SK-N-SH treated with all-trans-retinoic acid at 6 μM for 48 hours (cell line): Measurements from ENCODE around the gene SPEM1.

Experiments
- CREB5 ChIP-seq: fragments of 250-450 bp; sonication (Bioruptor Pico); IDR thresholded peaks from 2 replicates; pipeline ENCODE4 v1.5.1; 2020; ENCODE audit warnings: low read depth, mild to moderate bottlenecking, moderate library complexity
- PATZ1 ChIP-seq: fragments of 250-450 bp; sonication (Bioruptor Pico); IDR thresholded peaks from 2 replicates; pipeline ENCODE4 v1.8.0; 2020; ENCODE audit warnings: mild to moderate bottlenecking, moderate library complexity, borderline replicate concordance
- PPARA ChIP-seq: fragments of 250-450 bp; sonication (Bioruptor Pico); IDR thresholded peaks from 2 replicates; pipeline ENCODE4 v1.5.0; 2020; ENCODE audit warnings: mild to moderate bottlenecking, borderline replicate concordance
- RARB ChIP-seq: fragments of 250-450 bp; sonication (Bioruptor Pico); IDR thresholded peaks from 2 replicates; pipeline ENCODE4 v1.8.0; 2021; ENCODE audit warnings: mild to moderate bottlenecking, moderate library complexity
- ZFP3 ChIP-seq: fragments of 250-450 bp; sonication (Bioruptor Pico); IDR thresholded peaks from 2 replicates; pipeline ENCODE4 v1.5.0; 2020; ENCODE audit warnings: mild to moderate bottlenecking, moderate library complexity
- ZFP30 ChIP-seq: fragments of 450-650 bp; formaldehyde crosslinking; IDR thresholded peaks from 2 replicates; pipeline ENCODE4 v1.5.0; 2022; ENCODE audit warnings: mild to moderate bottlenecking, moderate library complexity

GRCh38 chr17:7429722-7430121 is 9.6 kb downstream of the SPEM1 start:
- no peak for TF ChIP-seq ZFP3
- TF ChIP-seq ZFP30: no peak
- TF ChIP-seq PATZ1 (CRISPR knock-in tag): no peak
- no peak for TF ChIP-seq RARB (CRISPR knock-in tag)
- no peak for TF ChIP-seq CREB5 (CRISPR knock-in tag)
- TF ChIP-seq PPARA (CRISPR knock-in tag): no peak
